Panc1 (cell line): ENCODE results near the gene VPS16. TPM values are rescaled to one million over a fixed set of nuclear protein-coding genes. Genes with fewer than 3 reads are reported as not detected.

Source experiments
- ATAC-seq: fragments of 200-7000 bp; cut with Tn5 transposase; 2 replicates; pipeline ENCODE4 v1.9.1; 2020; ENCODE audit warnings: mild to moderate bottlenecking, moderate library complexity
- BruUV-seq: library from RNA; stranded (reverse); fragments of 400-500 nt; replicated peaks from 2 replicates; lab custom pipeline; 2021; lab: Mats Ljungman, UMichigan
- CTCF ChIA-PET: fragments of 300-600 bp; sonication (Branson Sonifier 250); formaldehyde crosslinking; loops from one replicate; lab custom pipeline; 2022; ENCODE audit warnings: antibody characterized with exemption; lab: Charles Lee
- POLR2A ChIA-PET: fragments of 300-600 bp; sonication (Branson Sonifier 250); formaldehyde crosslinking; loops from one replicate; lab custom pipeline; 2022; ENCODE audit warnings: antibody characterized with exemption; lab: Charles Lee
- DNase-seq: peaks from one replicate; pipeline ENCODE4 v3.0.0-alpha.2; 2010; ENCODE audit warnings: low read depth, low spot score
- H3K27ac ChIP-seq: 2 replicates; pipeline ENCODE4 v1.5.1; 2011; ENCODE audit warnings: mild to moderate bottlenecking, low read length, inconsistent platforms
- H3K27me3 ChIP-seq: fragments of 200-500 bp; sonication (Bioruptor generic); 2 replicates; pipeline ENCODE4 v1.6.0; 2014; ENCODE audit warnings: low read length, inconsistent platforms; ENCODE audit not compliant: control insufficient read depth, insufficient read depth
- H3K36me3 ChIP-seq: fragments of 200-500 bp; sonication (Bioruptor generic); 2 replicates; pipeline ENCODE4 v1.5.1; 2014; ENCODE audit warnings: inconsistent platforms, mild to moderate bottlenecking, low read length, moderate library complexity; ENCODE audit not compliant: control insufficient read depth, insufficient read depth
- H3K4me1 ChIP-seq: 2 replicates; pipeline ENCODE4 v1.5.1; 2011; ENCODE audit warnings: inconsistent platforms, mild to moderate bottlenecking, low read length, moderate library complexity; ENCODE audit not compliant: control insufficient read depth, insufficient read depth
- H3K4me3 ChIP-seq, 2 experiments: 2 replicates each; pipeline ENCODE4 v1.5.1; 2011 to 2012; ENCODE audit warnings: low read depth in 2 of 2, low read length in 2 of 2, mild to moderate bottlenecking in 2 of 2, inconsistent platforms in 1 of 2, moderate library complexity in 1 of 2
- H3K9me3 ChIP-seq: fragments of 200-500 bp; sonication (Bioruptor generic); 2 replicates; pipeline ENCODE4 v1.5.1; 2014; ENCODE audit warnings: low read depth, mild to moderate bottlenecking, inconsistent platforms, low read length, moderate library complexity; ENCODE audit not compliant: control insufficient read depth, insufficient read depth
- CTCF ChIP-seq: fragments of 450-650 bp; IDR thresholded peaks from 2 replicates; pipeline ENCODE4 v1.5.1; 2017; ENCODE audit warnings: mild to moderate bottlenecking
- POLR2AphosphoS5 ChIP-seq: IDR thresholded peaks from 2 replicates; pipeline ENCODE4 v1.6.1; 2012; ENCODE audit warnings: mild to moderate bottlenecking, low read depth, low read length, moderate library complexity
- REST ChIP-seq, 2 experiments: IDR thresholded peaks; 2 replicates each; pipeline ENCODE4 v1.6.1; 2011 to 2012; ENCODE audit warnings: low read depth in 2 of 2, control low read depth in 1 of 2, low read length in 1 of 2, mild to moderate bottlenecking in 1 of 2, moderate library complexity in 1 of 2; ENCODE audit not compliant: insufficient read depth in 1 of 2
- SIN3A ChIP-seq: IDR thresholded peaks from 2 replicates; pipeline ENCODE4 v1.6.1; 2012; ENCODE audit warnings: low read depth, mild to moderate bottlenecking, low read length, moderate library complexity, borderline replicate concordance; ENCODE audit not compliant: insufficient read depth
- TCF7L2 ChIP-seq: IDR thresholded peaks from 2 replicates; pipeline ENCODE4 v1.6.1; 2011; ENCODE audit warnings: mild to moderate bottlenecking, low read depth, low read length, inconsistent platforms
- in situ Hi-C: cut with HindIII; loops from 2 replicates; pipeline ENCODE4 v1.10.0; 2016; ENCODE audit warnings: low sequenced_read_pairs, low pct_unique_long_range_greater_than_20kb
- intact Hi-C: fragments of 100-400 bp; cut with micrococcal nuclease; formaldehyde crosslinking; loops from one replicate; pipeline ENCODE4 v1.10.0; 2022; ENCODE audit not compliant: unreplicated experiment
- total RNA-seq: library from RNA; stranded (reverse); gene quantifications from one replicate; pipeline ENCODE4 v1.2.1, GENCODE V29; 2021; ENCODE audit not compliant: unreplicated experiment

Gene VPS16
- total RNA-seq, 1 experiment from 2014 or later: 35.3 TPM

DNA sequence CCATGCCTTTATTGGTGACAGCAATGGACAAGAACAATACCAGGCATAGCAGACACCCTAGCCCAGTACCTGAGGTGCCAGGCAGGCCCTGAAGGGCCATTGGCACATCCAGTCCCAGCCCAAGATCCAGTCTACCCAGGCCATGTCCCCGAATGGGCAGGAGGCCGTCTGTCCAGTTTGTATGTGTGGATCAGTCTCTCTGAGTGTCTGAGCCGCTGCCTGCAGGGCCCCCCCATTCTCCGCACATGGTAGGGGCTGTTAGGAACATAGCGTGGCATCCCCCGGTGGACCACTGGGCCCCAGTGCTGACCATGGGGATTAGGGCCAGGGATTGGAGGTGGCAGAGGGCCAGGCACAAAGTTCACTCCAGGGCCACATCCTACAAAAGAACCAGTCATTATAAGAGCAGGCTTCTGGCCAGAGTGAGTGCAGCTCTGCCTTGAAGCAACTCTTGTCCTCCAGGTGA, 5.2 kb upstream of the VPS16 start:
- ATAC-seq: no peak
- in situ Hi-C loops (no loop called here), intact Hi-C loops (no loop called here)
- no peak for DNase-seq
- H3K9me3 ChIP-seq: no peaks in the 10 kb centered on the region
- TF ChIP-seq SIN3A: no peak
- no peak for TF ChIP-seq CTCF
- no peak for TF ChIP-seq REST (IDR thresholded peaks at IDR 0.05; ENCODE audit: insufficient read depth in 1 of 2, low read depth in 2 of 2, low read length in 1 of 2)
- TF ChIP-seq POLR2AphosphoS5: no peak
- no peak for TF ChIP-seq TCF7L2
- no peaks in the 10 kb centered on the region for H3K4me1 ChIP-seq
- ChIA-PET CTCF (no interaction called here), POLR2A (no interaction called here)
- H3K4me3 ChIP-seq: no peak overlapping the region
- no peak overlapping the region for H3K27ac ChIP-seq
- no TSS peak for BruUV-seq
- H3K27me3 ChIP-seq: no peaks in the 10 kb centered on the region
- H3K36me3 ChIP-seq: no peaks in the 10 kb centered on the region

GRCh38 chr20:2836035-2836434, 4.5 kb upstream of the VPS16 start:
- Histone ChIP-seq H3K36me3 (no peaks in the 10 kb centered on the region), H3K4me1 (no peaks in the 10 kb centered on the region), H3K27me3 (no peaks in the 10 kb centered on the region), H3K9me3 (no peaks in the 10 kb centered on the region), H3K4me3 (no peak overlapping the region), H3K27ac (no peak overlapping the region)
- ChIA-PET CTCF (no interaction called here), POLR2A (no interaction called here)
- DNase-seq (no peak), ATAC-seq (no peak)
- no TSS peak for BruUV-seq
- 0 out of 2 replicates have a peak, but pooled peaks have one; percentile 18 for TF ChIP-seq POLR2AphosphoS5
- TF ChIP-seq TCF7L2: no peak
- intact Hi-C loops: no loop called here
- in situ Hi-C loops: no loop called here

- CTCF ChIA-PET: no interaction called here
- POLR2A ChIA-PET: no interaction called here
- Histone ChIP-seq H3K27ac (no peak overlapping the region), H3K9me3 (no peaks in the 10 kb centered on the region), H3K4me1 (no peaks in the 10 kb centered on the region), H3K36me3 (no peaks in the 10 kb centered on the region), H3K4me3 (no peak overlapping the region), H3K27me3 (no peaks in the 10 kb centered on the region)
- intact Hi-C loops: no loop called here
- no peak for ATAC-seq
- no TSS peak for BruUV-seq
- TF ChIP-seq TCF7L2: no peak
- no peak for TF ChIP-seq CTCF
- no peak for TF ChIP-seq POLR2AphosphoS5
- no peak for TF ChIP-seq REST (IDR thresholded peaks at IDR 0.05; ENCODE audit: insufficient read depth in 1 of 2, low read depth in 2 of 2, low read length in 1 of 2)
- no peak for TF ChIP-seq SIN3A
- DNase-seq: no peak
- in situ Hi-C loops: no loop called here
Observed at GRCh38 chr20:2837221-2837960, 3.2 kb upstream of the VPS16 start.
